NB4 (cell line): ENCODE data around the gene MAP2K3.
A peak's percentile ranks its signal among the peaks of the same experiment; 100 is the strongest.

ENCODE experiments used
- DNase-seq: peaks from one replicate; pipeline ENCODE4 v3.0.0; 2010; ENCODE audit warnings: low read depth
- H3K4me3 ChIP-seq: one replicate; pipeline ENCODE4 v1.5.1; 2011; ENCODE audit warnings: mild to moderate bottlenecking, low read depth, low read length, moderate library complexity
- MYC ChIP-seq: IDR thresholded peaks from 2 replicates; pipeline ENCODE4 v1.6.1; 2011; ENCODE audit warnings: low read depth, low read length
- POLR2A ChIP-seq: IDR thresholded peaks from 2 replicates; pipeline ENCODE4 v1.6.1; 2011; ENCODE audit warnings: mild to moderate bottlenecking; ENCODE audit not compliant: insufficient read length; ENCODE audit errors: extremely low read depth
- TF ChIP-seq, protein P1 (sequence below): IDR thresholded peaks from 2 replicates; pipeline ENCODE4 v1.6.1; 2011; ENCODE audit warnings: low read depth, low read length
- TF ChIP-seq, protein P2 (sequence below): IDR thresholded peaks from one replicate; pipeline ENCODE4 v1.5.1; 2012; ENCODE audit warnings: low read depth, low read length

Gene MAP2K3

DNA sequence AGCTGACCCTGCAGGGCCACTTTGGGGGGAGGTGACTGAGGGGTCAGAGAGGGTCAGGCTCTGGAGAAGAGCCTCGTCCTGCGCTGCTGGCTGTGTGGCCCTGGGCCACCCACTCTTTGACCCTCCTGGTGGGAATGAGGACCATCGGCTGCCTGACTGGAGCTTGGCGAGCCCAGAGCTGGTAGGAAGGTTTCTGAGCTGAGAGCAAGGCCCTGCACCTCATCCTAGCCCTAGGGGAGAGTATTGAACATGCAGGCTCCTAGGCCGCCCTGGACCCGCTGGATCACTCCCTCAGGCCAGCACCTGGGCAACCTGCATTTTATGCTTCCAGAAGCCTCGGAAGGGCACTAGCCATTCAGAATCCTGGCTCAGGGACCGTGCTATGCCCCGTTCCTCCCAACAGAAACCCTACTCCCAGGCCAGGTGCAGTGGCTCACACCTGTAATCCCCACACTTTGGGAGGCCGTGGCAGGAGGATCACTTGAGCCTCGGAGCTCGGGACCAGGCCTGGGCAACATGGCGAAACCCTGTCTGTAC, 14.5 kb downstream of the MAP2K3 start:
- DNase-seq: peak; percentile 7
- TF ChIP-seq MYC (no peak), POLR2A (no peak)
- TF ChIP-seq, protein P1, sequence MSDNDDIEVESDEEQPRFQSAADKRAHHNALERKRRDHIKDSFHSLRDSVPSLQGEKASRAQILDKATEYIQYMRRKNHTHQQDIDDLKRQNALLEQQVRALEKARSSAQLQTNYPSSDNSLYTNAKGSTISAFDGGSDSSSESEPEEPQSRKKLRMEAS: no peak
- TF ChIP-seq, protein P2, sequence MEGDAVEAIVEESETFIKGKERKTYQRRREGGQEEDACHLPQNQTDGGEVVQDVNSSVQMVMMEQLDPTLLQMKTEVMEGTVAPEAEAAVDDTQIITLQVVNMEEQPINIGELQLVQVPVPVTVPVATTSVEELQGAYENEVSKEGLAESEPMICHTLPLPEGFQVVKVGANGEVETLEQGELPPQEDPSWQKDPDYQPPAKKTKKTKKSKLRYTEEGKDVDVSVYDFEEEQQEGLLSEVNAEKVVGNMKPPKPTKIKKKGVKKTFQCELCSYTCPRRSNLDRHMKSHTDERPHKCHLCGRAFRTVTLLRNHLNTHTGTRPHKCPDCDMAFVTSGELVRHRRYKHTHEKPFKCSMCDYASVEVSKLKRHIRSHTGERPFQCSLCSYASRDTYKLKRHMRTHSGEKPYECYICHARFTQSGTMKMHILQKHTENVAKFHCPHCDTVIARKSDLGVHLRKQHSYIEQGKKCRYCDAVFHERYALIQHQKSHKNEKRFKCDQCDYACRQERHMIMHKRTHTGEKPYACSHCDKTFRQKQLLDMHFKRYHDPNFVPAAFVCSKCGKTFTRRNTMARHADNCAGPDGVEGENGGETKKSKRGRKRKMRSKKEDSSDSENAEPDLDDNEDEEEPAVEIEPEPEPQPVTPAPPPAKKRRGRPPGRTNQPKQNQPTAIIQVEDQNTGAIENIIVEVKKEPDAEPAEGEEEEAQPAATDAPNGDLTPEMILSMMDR: no peak
- no peak overlapping the region for H3K4me3 ChIP-seq

DNA sequence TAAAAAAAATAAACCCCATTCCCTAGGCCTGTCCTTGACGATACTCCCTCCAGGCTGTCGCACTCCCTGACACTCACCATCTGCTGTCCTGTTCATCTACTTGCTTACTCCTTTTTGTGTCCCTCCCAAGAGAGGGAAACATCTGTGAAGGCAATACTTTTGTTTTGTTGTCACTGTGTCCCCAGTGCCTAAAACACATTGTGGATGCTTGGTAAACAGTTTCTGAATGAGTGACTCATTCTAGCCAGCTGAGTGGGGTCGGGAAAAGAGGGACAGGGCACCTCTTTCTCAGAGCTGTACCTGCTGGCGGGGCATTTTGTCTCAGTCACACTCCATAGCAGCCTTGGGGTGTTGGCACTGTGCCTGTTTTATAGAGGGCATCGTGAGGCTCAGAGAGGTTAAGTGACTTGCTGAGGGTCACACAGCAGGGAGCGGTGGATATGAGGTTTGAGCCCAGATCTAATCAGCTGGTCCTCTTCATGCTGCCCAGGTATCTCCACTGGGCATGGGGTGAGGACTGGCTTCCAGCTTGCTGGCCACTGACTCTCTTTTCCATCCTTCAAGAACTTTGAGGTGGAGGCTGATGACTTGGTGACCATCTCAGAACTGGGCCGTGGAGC, 15.6 kb downstream of the MAP2K3 start:
- TF ChIP-seq POLR2A (no peak), MYC (no peak)
- TF ChIP-seq, protein P2: no peak
- TF ChIP-seq, protein P1: no peak
- no peak overlapping the region for H3K4me3 ChIP-seq
- DNase-seq: peak; percentile 36

DNA sequence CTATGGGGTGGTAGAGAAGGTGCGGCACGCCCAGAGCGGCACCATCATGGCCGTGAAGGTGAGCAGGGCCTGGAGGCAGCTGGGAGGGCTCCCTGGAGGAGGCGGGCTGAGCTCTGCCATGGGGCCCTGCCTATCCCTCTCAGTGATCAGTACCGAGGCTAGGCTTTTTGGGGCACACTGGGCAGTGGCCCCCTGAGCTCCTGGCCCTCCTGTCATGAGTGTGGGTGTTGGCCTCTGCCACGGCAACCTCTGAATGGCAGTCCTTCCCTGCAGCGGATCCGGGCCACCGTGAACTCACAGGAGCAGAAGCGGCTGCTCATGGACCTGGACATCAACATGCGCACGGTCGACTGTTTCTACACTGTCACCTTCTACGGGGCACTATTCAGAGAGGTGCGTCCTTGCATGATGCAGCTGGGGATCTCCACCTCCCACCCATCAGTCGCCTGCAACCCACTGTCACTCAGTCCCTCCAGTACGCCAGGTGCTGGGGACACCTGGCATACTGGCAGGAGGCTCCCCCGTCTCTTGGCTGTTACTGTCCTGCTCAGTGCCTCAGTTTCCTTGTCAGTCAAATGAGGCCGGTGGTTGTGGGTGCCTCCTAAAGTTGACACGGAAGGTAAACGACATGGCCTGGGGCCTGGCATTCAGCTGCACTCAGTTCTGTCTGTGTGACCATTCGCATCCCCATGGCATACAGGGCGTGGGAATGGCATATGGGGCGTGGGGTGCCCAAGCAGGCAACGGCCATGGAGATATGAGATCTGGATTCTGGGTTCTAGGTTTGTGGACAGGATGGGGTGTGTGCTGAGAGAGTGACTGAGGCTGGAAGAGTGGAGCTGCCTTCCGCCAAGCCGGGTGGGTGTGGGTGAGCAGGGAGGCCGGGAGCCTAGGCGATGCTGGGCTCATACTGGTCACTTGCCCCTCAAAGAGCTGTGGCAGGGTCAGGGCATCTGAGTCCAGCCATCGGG, 16.4 kb downstream of the MAP2K3 start:
- no peak overlapping the region for H3K4me3 ChIP-seq
- TF ChIP-seq MYC: no peak
- TF ChIP-seq, protein P1: no peak
- no peak for DNase-seq

DNA sequence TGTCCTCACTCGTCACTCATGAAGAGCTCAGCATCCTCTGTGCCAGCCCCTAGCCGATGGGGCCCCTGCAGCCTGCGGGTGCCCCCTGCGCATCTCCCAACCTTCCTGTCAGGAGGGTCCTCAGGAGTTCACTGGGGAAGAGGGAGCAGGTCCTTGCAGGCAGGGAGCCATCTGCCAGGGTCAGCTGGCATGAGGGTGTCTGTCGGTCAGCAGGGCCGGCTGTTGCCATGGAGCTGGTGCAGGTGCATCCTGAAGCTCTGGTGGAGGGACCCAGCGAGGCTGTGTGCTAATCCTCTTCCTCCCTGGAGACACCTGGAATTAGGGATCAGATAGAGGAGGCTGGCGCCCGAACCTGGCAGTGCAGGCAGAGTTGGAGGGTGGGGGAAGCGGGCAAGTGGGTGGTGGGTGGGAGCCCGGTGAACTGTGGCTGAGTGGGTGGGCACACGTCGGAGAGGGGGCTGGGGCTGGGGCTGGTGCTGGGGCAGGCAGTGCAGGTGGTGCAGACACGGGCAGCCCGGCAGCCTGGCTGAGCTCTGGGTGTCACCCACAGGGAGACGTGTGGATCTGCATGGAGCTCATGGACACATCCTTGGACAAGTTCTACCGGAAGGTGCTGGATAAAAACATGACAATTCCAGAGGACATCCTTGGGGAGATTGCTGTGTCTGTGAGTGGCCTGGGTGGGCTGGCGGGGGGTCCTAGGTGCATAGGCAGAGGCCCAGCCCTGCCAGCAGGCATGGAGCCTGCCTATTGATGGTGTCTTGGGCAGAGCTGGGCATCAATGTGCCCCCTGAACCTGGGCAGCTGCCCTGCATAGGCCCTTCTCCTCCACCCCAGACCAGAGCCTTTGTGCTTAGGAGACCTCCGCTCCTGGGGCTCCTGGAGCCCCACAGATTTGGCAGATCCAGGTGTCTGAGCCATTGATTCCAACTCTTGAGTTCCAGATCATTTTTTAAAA, 17.4 kb downstream of the MAP2K3 start:
- TF ChIP-seq, protein P2: no peak
- TF ChIP-seq, protein P1: no peak
- TF ChIP-seq POLR2A: no peak
- no peak for TF ChIP-seq MYC
- no peak overlapping the region for H3K4me3 ChIP-seq
- no peak for DNase-seq

DNA sequence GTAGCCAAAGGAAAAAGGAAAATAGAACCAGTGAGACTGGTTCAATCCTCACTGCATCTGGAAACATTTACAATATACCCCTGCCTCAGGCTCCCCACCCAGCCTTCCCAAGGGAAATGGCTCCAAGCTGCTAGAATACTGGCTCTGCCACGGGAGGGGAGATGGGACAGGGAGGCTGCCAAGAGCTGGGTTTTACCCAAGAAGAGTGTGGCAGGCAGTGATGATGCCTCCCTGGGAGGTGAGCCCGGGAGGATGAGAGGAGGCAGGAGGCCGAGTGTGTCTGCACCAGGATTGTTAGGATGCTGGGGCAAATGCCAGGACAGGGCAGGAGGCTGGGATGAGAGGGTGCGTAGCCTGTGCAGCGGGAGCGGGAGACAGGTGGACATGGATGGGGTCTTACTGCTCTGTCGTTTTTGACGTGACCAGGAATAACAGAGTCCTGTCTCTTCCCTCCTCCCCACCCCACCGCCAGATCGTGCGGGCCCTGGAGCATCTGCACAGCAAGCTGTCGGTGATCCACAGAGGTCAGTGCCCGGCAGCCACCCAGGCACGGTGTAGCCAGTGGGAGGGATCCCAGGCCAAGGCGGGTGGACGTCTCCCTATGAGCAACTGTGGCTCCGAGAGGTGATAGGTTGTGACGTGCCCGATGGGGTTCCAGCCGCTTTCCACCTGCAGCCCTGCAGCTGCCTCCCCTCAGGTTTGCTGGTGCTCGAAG, 18.4 kb downstream of the MAP2K3 start:
- no peak overlapping the region for H3K4me3 ChIP-seq
- TF ChIP-seq, protein P1: no peak
- TF ChIP-seq MYC: no peak
- TF ChIP-seq, protein P2: no peak
- no peak for TF ChIP-seq POLR2A
- no peak for DNase-seq
